ENCODE measurements around the gene PDAP1. TPM values are rescaled to one million over a fixed set of nuclear protein-coding genes. Genes with fewer than 3 reads are reported as not detected.

Gene PDAP1
- polyA plus RNA-seq, 1 donor (not counting 4 experiments of a cell fraction or from before 2014, with no cell fraction given): 99.1 TPM

GRCh38 chr7:99422186-99422585 is 13.8 kb upstream of the PDAP1 start:
- H4K20me1 ChIP-seq (ENCODE audit: control insufficient read depth, extremely low read depth, insufficient read depth, low read length): peaks cover 4% of the 10 kb centered on the region
- no peak for TF ChIP-seq EZH2 (IDR thresholded peaks at IDR 0.05; ENCODE audit: low read length)
- no peak for TF ChIP-seq CTCF (optimal IDR thresholded peaks at IDR 0.05 in 1 of 3, IDR thresholded peaks at IDR 0.05 in 1 of 3, conservative IDR thresholded peaks at IDR 0.05 in 1 of 3; ENCODE audit: extremely low read depth in 1 of 3, insufficient read depth in 2 of 3, low read length in 3 of 3)
- no peak overlapping the region for H3K9ac ChIP-seq (ENCODE audit: control insufficient read depth, extremely low read depth, insufficient read depth, low read length)
- FAIRE-seq (no peak), DNase-seq (ENCODE audit: low read depth, low spot score) (no peak)
- H2AFZ ChIP-seq (ENCODE audit: control insufficient read depth, low read length): no peak overlapping the region
- H3K36me3 ChIP-seq (ENCODE audit: control insufficient read depth in 2 of 2, extremely low read depth in 1 of 2, insufficient read depth in 2 of 2, low read length in 2 of 2): peaks cover 37 to 45% of the 10 kb centered on the region in 2 experiments
- no peaks in the 10 kb centered on the region for H3K9me1 ChIP-seq (ENCODE audit: control insufficient read depth, extremely low read depth, insufficient read depth, low read length)
- dilution Hi-C loops (cut with MboI; ENCODE audit: extremely low pct_ligation_motif_present, low sequenced_read_pairs): no loop called here
- no peak overlapping the region for H3K4me2 ChIP-seq (ENCODE audit: control insufficient read depth, extremely low read depth, insufficient read depth, low read depth, low read length)
- no peaks in the 10 kb centered on the region for H3K79me2 ChIP-seq (ENCODE audit: control insufficient read depth, insufficient read depth, low read length)
- H3K4me1 ChIP-seq (ENCODE audit: control insufficient read depth, extremely low read depth, insufficient read depth, low read length): no peaks in the 10 kb centered on the region
- no peaks in the 10 kb centered on the region for H3K9me3 ChIP-seq (ENCODE audit: control insufficient read depth, low read depth, low read length)
- no peaks in the 10 kb centered on the region for H3K27me3 ChIP-seq (ENCODE audit: control insufficient read depth, extremely low read depth, insufficient read depth, low read length)
- no peak overlapping the region for H3K4me3 ChIP-seq (ENCODE audit: control insufficient read depth in 2 of 3, extremely low read depth in 1 of 3, insufficient read depth in 2 of 3, low read depth in 1 of 3, low read length in 3 of 3)
- H3K27ac ChIP-seq (ENCODE audit: control insufficient read depth, insufficient read depth, low read length): no peak overlapping the region

- H3K9ac ChIP-seq (ENCODE audit: control insufficient read depth, extremely low read depth, insufficient read depth, low read length): no peak overlapping the region
- H3K4me1 ChIP-seq (ENCODE audit: control insufficient read depth, extremely low read depth, insufficient read depth, low read length): no peaks in the 10 kb centered on the region
- FAIRE-seq (no peak), DNase-seq (ENCODE audit: low read depth, low spot score) (no peak)
- peaks cover 41 to 50% of the 10 kb centered on the region in 2 experiments for H3K36me3 ChIP-seq (ENCODE audit: control insufficient read depth in 2 of 2, extremely low read depth in 1 of 2, insufficient read depth in 2 of 2, low read length in 2 of 2)
- H4K20me1 ChIP-seq (ENCODE audit: control insufficient read depth, extremely low read depth, insufficient read depth, low read length): peaks cover 4% of the 10 kb centered on the region
- no peaks in the 10 kb centered on the region for H3K9me1 ChIP-seq (ENCODE audit: control insufficient read depth, extremely low read depth, insufficient read depth, low read length)
- H3K27me3 ChIP-seq (ENCODE audit: control insufficient read depth, extremely low read depth, insufficient read depth, low read length): no peaks in the 10 kb centered on the region
- TF ChIP-seq EZH2 (IDR thresholded peaks at IDR 0.05; ENCODE audit: low read length): no peak
- no peak overlapping the region for H3K4me2 ChIP-seq (ENCODE audit: control insufficient read depth, extremely low read depth, insufficient read depth, low read depth, low read length)
- no peak overlapping the region for H3K27ac ChIP-seq (ENCODE audit: control insufficient read depth, insufficient read depth, low read length)
- H3K4me3 ChIP-seq (ENCODE audit: control insufficient read depth in 2 of 3, extremely low read depth in 1 of 3, insufficient read depth in 2 of 3, low read depth in 1 of 3, low read length in 3 of 3): no peak overlapping the region
- no peak overlapping the region for H2AFZ ChIP-seq (ENCODE audit: control insufficient read depth, low read length)
- dilution Hi-C loops (cut with MboI; ENCODE audit: extremely low pct_ligation_motif_present, low sequenced_read_pairs): no loop called here
- H3K79me2 ChIP-seq (ENCODE audit: control insufficient read depth, insufficient read depth, low read length): no peaks in the 10 kb centered on the region
- H3K9me3 ChIP-seq (ENCODE audit: control insufficient read depth, low read depth, low read length): no peaks in the 10 kb centered on the region
Measured at GRCh38 chr7:99420986-99421385, 12.6 kb upstream of the PDAP1 start.

- Histone ChIP-seq H3K9me3 (ENCODE audit: control insufficient read depth, low read depth, low read length) (no peaks in the 10 kb centered on the region), H3K9ac (ENCODE audit: control insufficient read depth, extremely low read depth, insufficient read depth, low read length) (no peak overlapping the region), H3K4me3 (ENCODE audit: control insufficient read depth in 2 of 3, extremely low read depth in 1 of 3, insufficient read depth in 2 of 3, low read depth in 1 of 3, low read length in 3 of 3) (no peak overlapping the region), H3K27ac (ENCODE audit: control insufficient read depth, insufficient read depth, low read length) (no peak overlapping the region), H3K27me3 (ENCODE audit: control insufficient read depth, extremely low read depth, insufficient read depth, low read length) (no peaks in the 10 kb centered on the region), H3K9me1 (ENCODE audit: control insufficient read depth, extremely low read depth, insufficient read depth, low read length) (no peaks in the 10 kb centered on the region), H3K4me2 (ENCODE audit: control insufficient read depth, extremely low read depth, insufficient read depth, low read depth, low read length) (no peak overlapping the region), H3K4me1 (ENCODE audit: control insufficient read depth, extremely low read depth, insufficient read depth, low read length) (no peaks in the 10 kb centered on the region), H3K79me2 (ENCODE audit: control insufficient read depth, insufficient read depth, low read length) (no peaks in the 10 kb centered on the region), H2AFZ (ENCODE audit: control insufficient read depth, low read length) (no peak overlapping the region), H3K36me3 (ENCODE audit: control insufficient read depth in 2 of 2, extremely low read depth in 1 of 2, insufficient read depth in 2 of 2, low read length in 2 of 2) (peaks cover 43 to 48% of the 10 kb centered on the region in 2 experiments), H4K20me1 (ENCODE audit: control insufficient read depth, extremely low read depth, insufficient read depth, low read length) (peaks cover 4% of the 10 kb centered on the region)
- TF ChIP-seq EZH2 (IDR thresholded peaks at IDR 0.05; ENCODE audit: low read length) (no peak), CTCF (optimal IDR thresholded peaks at IDR 0.05 in 1 of 3, IDR thresholded peaks at IDR 0.05 in 1 of 3, conservative IDR thresholded peaks at IDR 0.05 in 1 of 3; ENCODE audit: extremely low read depth in 1 of 3, insufficient read depth in 2 of 3, low read length in 3 of 3) (no peak)
- dilution Hi-C loops (cut with MboI; ENCODE audit: extremely low pct_ligation_motif_present, low sequenced_read_pairs): no loop called here
- no peak for DNase-seq (ENCODE audit: low read depth, low spot score)
- FAIRE-seq: no peak
Measured at GRCh38 chr7:99420213-99420612, 11.8 kb upstream of the PDAP1 start.
